ENCODE data around the gene IFRD1.

DNA sequence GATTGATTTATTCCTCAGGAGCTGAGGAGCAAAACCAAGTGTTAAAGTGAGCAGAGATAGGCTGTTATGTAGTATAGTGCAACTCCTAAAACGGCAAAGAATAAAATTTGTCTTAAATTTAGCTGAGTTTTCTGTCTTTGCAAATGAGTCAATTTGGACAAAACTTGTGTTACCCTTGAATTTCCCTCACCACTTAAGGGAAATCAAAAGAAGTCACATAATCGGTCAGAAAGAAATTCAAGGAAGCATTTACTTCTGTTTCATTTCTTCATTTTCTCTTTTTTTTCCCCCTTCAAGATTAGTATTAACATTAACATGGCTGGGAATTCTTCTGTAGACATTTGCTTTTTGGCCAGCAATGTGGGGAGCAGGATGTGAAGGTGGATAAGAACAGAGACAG is 44.4 kb downstream of the IFRD1 start:
- no peak for TF ChIP-seq EP300 (IDR thresholded peaks at IDR 0.05; ENCODE audit: borderline replicate concordance)
- TF ChIP-seq, protein P1, sequence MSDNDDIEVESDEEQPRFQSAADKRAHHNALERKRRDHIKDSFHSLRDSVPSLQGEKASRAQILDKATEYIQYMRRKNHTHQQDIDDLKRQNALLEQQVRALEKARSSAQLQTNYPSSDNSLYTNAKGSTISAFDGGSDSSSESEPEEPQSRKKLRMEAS (IDR thresholded peaks at IDR 0.05): no peak
- TF ChIP-seq TAF1 (IDR thresholded peaks at IDR 0.05; ENCODE audit: low read depth): no peak
- no peak for TF ChIP-seq RAD21 (IDR thresholded peaks at IDR 0.05; ENCODE audit: low read depth)
- TF ChIP-seq TCF12 (IDR thresholded peaks at IDR 0.05; ENCODE audit: low read depth): no peak
- TF ChIP-seq, protein P2, sequence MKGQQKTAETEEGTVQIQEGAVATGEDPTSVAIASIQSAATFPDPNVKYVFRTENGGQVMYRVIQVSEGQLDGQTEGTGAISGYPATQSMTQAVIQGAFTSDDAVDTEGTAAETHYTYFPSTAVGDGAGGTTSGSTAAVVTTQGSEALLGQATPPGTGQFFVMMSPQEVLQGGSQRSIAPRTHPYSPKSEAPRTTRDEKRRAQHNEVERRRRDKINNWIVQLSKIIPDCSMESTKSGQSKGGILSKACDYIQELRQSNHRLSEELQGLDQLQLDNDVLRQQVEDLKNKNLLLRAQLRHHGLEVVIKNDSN (IDR thresholded peaks at IDR 0.05): no peak
- no peak for TF ChIP-seq CEBPB (IDR thresholded peaks at IDR 0.05)
- no peak for TF ChIP-seq YY1 (IDR thresholded peaks at IDR 0.05; ENCODE audit: low read depth)
- no peak for TF ChIP-seq CREB1 (IDR thresholded peaks at IDR 0.05; ENCODE audit: low read depth)
- TF ChIP-seq, protein P3, sequence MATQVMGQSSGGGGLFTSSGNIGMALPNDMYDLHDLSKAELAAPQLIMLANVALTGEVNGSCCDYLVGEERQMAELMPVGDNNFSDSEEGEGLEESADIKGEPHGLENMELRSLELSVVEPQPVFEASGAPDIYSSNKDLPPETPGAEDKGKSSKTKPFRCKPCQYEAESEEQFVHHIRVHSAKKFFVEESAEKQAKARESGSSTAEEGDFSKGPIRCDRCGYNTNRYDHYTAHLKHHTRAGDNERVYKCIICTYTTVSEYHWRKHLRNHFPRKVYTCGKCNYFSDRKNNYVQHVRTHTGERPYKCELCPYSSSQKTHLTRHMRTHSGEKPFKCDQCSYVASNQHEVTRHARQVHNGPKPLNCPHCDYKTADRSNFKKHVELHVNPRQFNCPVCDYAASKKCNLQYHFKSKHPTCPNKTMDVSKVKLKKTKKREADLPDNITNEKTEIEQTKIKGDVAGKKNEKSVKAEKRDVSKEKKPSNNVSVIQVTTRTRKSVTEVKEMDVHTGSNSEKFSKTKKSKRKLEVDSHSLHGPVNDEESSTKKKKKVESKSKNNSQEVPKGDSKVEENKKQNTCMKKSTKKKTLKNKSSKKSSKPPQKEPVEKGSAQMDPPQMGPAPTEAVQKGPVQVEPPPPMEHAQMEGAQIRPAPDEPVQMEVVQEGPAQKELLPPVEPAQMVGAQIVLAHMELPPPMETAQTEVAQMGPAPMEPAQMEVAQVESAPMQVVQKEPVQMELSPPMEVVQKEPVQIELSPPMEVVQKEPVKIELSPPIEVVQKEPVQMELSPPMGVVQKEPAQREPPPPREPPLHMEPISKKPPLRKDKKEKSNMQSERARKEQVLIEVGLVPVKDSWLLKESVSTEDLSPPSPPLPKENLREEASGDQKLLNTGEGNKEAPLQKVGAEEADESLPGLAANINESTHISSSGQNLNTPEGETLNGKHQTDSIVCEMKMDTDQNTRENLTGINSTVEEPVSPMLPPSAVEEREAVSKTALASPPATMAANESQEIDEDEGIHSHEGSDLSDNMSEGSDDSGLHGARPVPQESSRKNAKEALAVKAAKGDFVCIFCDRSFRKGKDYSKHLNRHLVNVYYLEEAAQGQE (IDR thresholded peaks at IDR 0.05; ENCODE audit: low read depth): no peak
